ENCODE data around the gene RALBP1. TPM values are rescaled to one million over a fixed set of nuclear protein-coding genes. Genes with fewer than 3 reads are reported as not detected.

RALBP1 gene
- total RNA-seq = 33.2 TPM

GRCh38 chr18:9474983-9475642 is at the start of gene RALBP1:
Gene RALBP1 (plus strand): TSS chr18:9475513. CDS start chr18:9513046, 37,533 bp downstream.

Small RNAs within 50 kb of the gene (small RNA-seq; reads per million reads assigned to genes)
- not detected for gene RNU2-27P (ENCODE audit: low replicate concordance)

Other genes starting within 250 kb of the RALBP1 start
- 18.8 TPM for gene TWSG1, start 140.7 kb upstream of the RALBP1 start, total RNA-seq
- 206 TPM for gene PPP4R1, start 139.0 kb downstream of the RALBP1 start, total RNA-seq
- 19.7 TPM for gene RAB31, start 232.8 kb downstream of the RALBP1 start, total RNA-seq

All from parietal lobe (tissue), 2 donors.